HCT116 (cell line): Measurements from ENCODE around the gene CCR6. TPM values are rescaled to one million over a fixed set of nuclear protein-coding genes. Genes with fewer than 3 reads are reported as not detected.

Source experiments
- ATAC-seq: fragments of 200-7000 bp; cut with Tn5 transposase; 2 replicates; pipeline ENCODE4 v1.9.1; 2020; ENCODE audit warnings: mild to moderate bottlenecking, moderate library complexity
- BruUV-seq: library from RNA; stranded (reverse); fragments of 400-500 nt; replicated peaks from 2 replicates; lab custom pipeline; 2021; lab: Mats Ljungman, UMichigan
- CTCF ChIA-PET: fragments of 300-600 bp; sonication (Branson Sonifier 250); formaldehyde crosslinking; loops from one replicate; lab custom pipeline; 2021; ENCODE audit warnings: antibody characterized with exemption; lab: Charles Lee
- POLR2A ChIA-PET: fragments of 300-600, 350-600 bp; sonication (Branson Sonifier 250); formaldehyde crosslinking; loops from one replicate; lab custom pipeline; 2021; ENCODE audit warnings: antibody characterized with exemption; lab: Charles Lee
- RAD21 ChIA-PET, 2 experiments: fragments of 300-600 bp; sonication (Branson Sonifier 250); formaldehyde crosslinking; loops; one replicate each; lab custom pipeline; 2023; ENCODE audit warnings: low total read pairs in 2 of 2; ENCODE audit not compliant: uncharacterized antibody in 2 of 2, unreplicated experiment in 2 of 2, low non-redundant PET in 1 of 2; lab: Charles Lee
- DNase-seq: peaks from one replicate; pipeline ENCODE4 v3.0.0-alpha.2; 2010; ENCODE audit warnings: low read depth, low spot score
- H2AFZ ChIP-seq: fragments of 200-600 bp; shearing (Covaris generic), sonication (generic); 2 replicates; pipeline ENCODE4 v1.6.1; 2017; ENCODE audit warnings: low read depth, mixed run types, mixed read lengths, antibody characterized with exemption, low read length; ENCODE audit not compliant: poor library complexity, severe bottlenecking
- H3K27ac ChIP-seq: 2 replicates; pipeline ENCODE4 v1.5.1; 2012; ENCODE audit warnings: low read depth, low read length
- H3K27me3 ChIP-seq: fragments of 200-600 bp; sonication (generic); 2 replicates; pipeline ENCODE4 v1.6.1; 2016; ENCODE audit warnings: mixed run types, low read length, mixed read lengths; ENCODE audit not compliant: insufficient read depth
- H3K36me3 ChIP-seq, 2 experiments: fragments of 200-500 bp in 1 of 2; fragments of 200-600 bp in 1 of 2; sonication (Bioruptor generic) in 1 of 2; sonication (generic) in 1 of 2; 2 replicates each; pipeline versions ENCODE4 v1.5.1 to v1.6.1; 2014 to 2016; ENCODE audit warnings: low read length in 2 of 2, inconsistent platforms in 1 of 2, mixed read lengths in 1 of 2, mixed run types in 1 of 2; ENCODE audit not compliant: insufficient read depth in 2 of 2, control insufficient read depth in 1 of 2
- H3K4me1 ChIP-seq, 2 experiments: fragments of 200-600 bp in 1 of 2; sonication (generic) in 1 of 2; 2 replicates each; pipeline versions ENCODE4 v1.5.1 to v1.6.1; 2012 to 2017; ENCODE audit warnings: low read length in 2 of 2, inconsistent platforms in 1 of 2, mild to moderate bottlenecking in 1 of 2, mixed read lengths in 1 of 2, mixed run types in 1 of 2, moderate library complexity in 1 of 2; ENCODE audit not compliant: insufficient read depth in 2 of 2, control insufficient read depth in 1 of 2
- H3K4me2 ChIP-seq: fragments of 200-600 bp; sonication (generic); 2 replicates; pipeline ENCODE4 v1.6.1; 2017; ENCODE audit warnings: mixed run types, low read length, mixed read lengths
- H3K4me3 ChIP-seq, 2 experiments: fragments of 200-600 bp in 1 of 2; sonication (generic) in 1 of 2; replicated peaks in 1 of 2; 2 replicates each; pipeline ENCODE4 v1.5.1; 2011 to 2016; ENCODE audit warnings: low read length in 2 of 2, control low read depth in 1 of 2, low read depth in 1 of 2, mild to moderate bottlenecking in 1 of 2, mixed read lengths in 1 of 2, mixed run types in 1 of 2
- H3K79me2 ChIP-seq: fragments of 200-600 bp; sonication (generic); 2 replicates; pipeline ENCODE4 v1.6.1; 2017; ENCODE audit warnings: mild to moderate bottlenecking, mixed run types, low read length, moderate library complexity, mixed read lengths; ENCODE audit not compliant: insufficient read depth
- H3K9ac ChIP-seq: fragments of 200-600 bp; sonication (generic); 2 replicates; pipeline ENCODE4 v1.6.1; 2016; ENCODE audit warnings: low read length, mixed read lengths
- H3K9me2 ChIP-seq: fragments of 200-600 bp; sonication (generic), shearing (Covaris generic); 2 replicates; pipeline ENCODE4 v1.6.1; 2017; ENCODE audit warnings: mixed run types, mild to moderate bottlenecking, moderate library complexity; ENCODE audit not compliant: insufficient read depth
- H3K9me3 ChIP-seq, 2 experiments: fragments of 200-500 bp in 1 of 2; fragments of 200-600 bp in 1 of 2; sonication (Bioruptor generic) in 1 of 2; sonication (generic) in 1 of 2; 2 replicates each; pipeline ENCODE4 v1.6.1; 2014 to 2017; ENCODE audit warnings: low read length in 2 of 2, mixed read lengths in 2 of 2, inconsistent platforms in 1 of 2, low read depth in 1 of 2, mild to moderate bottlenecking in 1 of 2, mixed run types in 1 of 2, moderate library complexity in 1 of 2; ENCODE audit not compliant: control insufficient read depth in 1 of 2, insufficient read depth in 1 of 2
- H4K20me1 ChIP-seq: fragments of 200-600 bp; sonication (generic), shearing (Covaris generic); 2 replicates; pipeline ENCODE4 v1.6.1; 2017; ENCODE audit warnings: mixed run types, mild to moderate bottlenecking, moderate library complexity; ENCODE audit not compliant: insufficient read depth
- CBX3 ChIP-seq: IDR thresholded peaks from 2 replicates; pipeline ENCODE4 v1.6.1; 2012; ENCODE audit warnings: low read depth
- EGR1 ChIP-seq: IDR thresholded peaks from 2 replicates; pipeline ENCODE4 v1.6.1; 2012; ENCODE audit warnings: low read depth
- EZH2 ChIP-seq: fragments of 200-600 bp; sonication (generic); IDR thresholded peaks from 2 replicates; pipeline ENCODE4 v1.6.1; 2017; ENCODE audit warnings: antibody characterized with exemption, mixed run types
- MAX ChIP-seq: IDR thresholded peaks from 2 replicates; pipeline ENCODE4 v1.6.1; 2012
- POLR2A ChIP-seq: IDR thresholded peaks from 2 replicates; pipeline ENCODE4 v1.7.0; 2011; ENCODE audit warnings: borderline replicate concordance; ENCODE audit not compliant: insufficient read depth, insufficient read length; ENCODE audit errors: extremely low read depth
- POLR2AphosphoS5 ChIP-seq: IDR thresholded peaks from 2 replicates; pipeline ENCODE4 v1.6.1; 2011; ENCODE audit warnings: mild to moderate bottlenecking, low read depth, low read length, moderate library complexity
- RAD21 ChIP-seq: IDR thresholded peaks from 2 replicates; pipeline ENCODE4 v1.6.1; 2012; ENCODE audit warnings: low read depth, mild to moderate bottlenecking
- SIN3A ChIP-seq: IDR thresholded peaks from 2 replicates; pipeline ENCODE4 v1.6.1; 2012; ENCODE audit warnings: low read depth
- SP1 ChIP-seq: IDR thresholded peaks from 2 replicates; pipeline ENCODE4 v1.6.1; 2012; ENCODE audit warnings: low read depth
- TCF7L2 ChIP-seq: IDR thresholded peaks from 2 replicates; pipeline ENCODE4 v1.7.0; 2011; ENCODE audit warnings: borderline replicate concordance, inconsistent platforms; ENCODE audit not compliant: insufficient read depth, insufficient read length; ENCODE audit errors: extremely low read depth
- ZBTB33 ChIP-seq: IDR thresholded peaks from 2 replicates; pipeline ENCODE4 v1.6.1; 2011; ENCODE audit warnings: mild to moderate bottlenecking, low read length, moderate library complexity; ENCODE audit not compliant: insufficient replicate concordance; ENCODE audit errors: extremely low read depth
- ZFX ChIP-seq: fragments of 450-650 bp; IDR thresholded peaks from 2 replicates; pipeline ENCODE4 v1.6.1; 2017
- ZNF274 ChIP-seq: fragments of 200-500 bp; sonication (Bioruptor generic); IDR thresholded peaks from 2 replicates; pipeline ENCODE4 v1.6.1; 2014; ENCODE audit warnings: mild to moderate bottlenecking, low read depth, low read length, inconsistent platforms
- intact Hi-C: fragments of 100-400 bp; cut with micrococcal nuclease; formaldehyde crosslinking; loops from 2 replicates; pipeline ENCODE4 v1.10.0; 2022
- total RNA-seq: library from RNA; stranded (reverse); gene quantifications from one replicate; pipeline ENCODE4 v1.2.1, GENCODE V29; 2021; ENCODE audit not compliant: unreplicated experiment
- TF ChIP-seq, protein P1 (sequence below): IDR thresholded peaks from 2 replicates; pipeline ENCODE4 v1.6.1; 2012
- TF ChIP-seq, protein P2 (sequence below): IDR thresholded peaks from 2 replicates; pipeline ENCODE4 v1.6.1; 2012; ENCODE audit warnings: low read depth

CCR6 gene
- total RNA-seq, 1 experiment from 2014 or later = not detected

- TF ChIP-seq, protein P1, sequence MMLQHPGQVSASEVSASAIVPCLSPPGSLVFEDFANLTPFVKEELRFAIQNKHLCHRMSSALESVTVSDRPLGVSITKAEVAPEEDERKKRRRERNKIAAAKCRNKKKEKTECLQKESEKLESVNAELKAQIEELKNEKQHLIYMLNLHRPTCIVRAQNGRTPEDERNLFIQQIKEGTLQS = no peak
- TF ChIP-seq POLR2AphosphoS5 (no peak), TCF7L2 (no peak), ZNF274 (no peak), ZBTB33 (no peak), MAX (no peak), SIN3A (no peak), CBX3 (no peak), ZFX (no peak), POLR2A (no peak), EZH2 (no peak), EGR1 (no peak), RAD21 (no peak), SP1 (no peak)
These were observed 11.3 kb upstream of the CCR6 start (continued) for GRCh38 chr6:167111597-167111996.

DNA sequence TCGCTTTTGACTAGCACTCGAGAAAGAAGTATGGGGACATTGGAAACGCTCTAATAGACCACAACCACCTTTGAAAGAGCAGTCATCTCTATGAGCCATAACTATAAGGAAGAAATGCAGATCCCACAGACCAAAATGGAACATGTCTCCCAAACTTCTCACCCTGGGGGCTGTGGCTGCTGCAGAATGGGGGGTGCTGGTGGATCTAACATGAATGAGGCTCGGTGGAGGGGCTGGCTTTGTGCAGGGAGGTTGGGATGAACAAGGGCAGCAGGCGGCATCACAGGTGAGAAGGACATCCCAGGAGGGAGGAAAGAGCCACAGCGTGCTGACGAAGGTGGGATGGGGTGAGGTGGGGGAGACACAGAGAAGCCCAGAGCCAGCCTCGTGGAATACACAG is 10.5 kb upstream of the CCR6 start:
- H4K20me1 ChIP-seq = no peaks in the 10 kb centered on the region
- POLR2A ChIA-PET = no interaction called here
- no peak overlapping the region for H3K4me3 ChIP-seq
- DNase-seq = no peak
- H3K9me2 ChIP-seq = no peaks in the 10 kb centered on the region
- no peak overlapping the region for H3K27ac ChIP-seq
- intact Hi-C loops = no loop called here
- H3K9me3 ChIP-seq = no peaks in the 10 kb centered on the region
- H3K9ac ChIP-seq = no peak overlapping the region
- no peak overlapping the region for H2AFZ ChIP-seq
- H3K4me2 ChIP-seq = no peak overlapping the region
- no peaks in the 10 kb centered on the region for H3K4me1 ChIP-seq
- H3K36me3 ChIP-seq = no peaks in the 10 kb centered on the region
- ATAC-seq = no peak
- no peaks in the 10 kb centered on the region for H3K79me2 ChIP-seq
- CTCF ChIA-PET = no interaction called here
- RAD21 ChIA-PET = no interaction called here
- BruUV-seq = no TSS peak
- no peak for TF ChIP-seq MAX
- TF ChIP-seq, protein P1 = no peak
- TF ChIP-seq CBX3 = no peak
- no peak for TF ChIP-seq ZBTB33
- no peak for TF ChIP-seq TCF7L2
- no peak for TF ChIP-seq POLR2A
- TF ChIP-seq, protein P2, sequence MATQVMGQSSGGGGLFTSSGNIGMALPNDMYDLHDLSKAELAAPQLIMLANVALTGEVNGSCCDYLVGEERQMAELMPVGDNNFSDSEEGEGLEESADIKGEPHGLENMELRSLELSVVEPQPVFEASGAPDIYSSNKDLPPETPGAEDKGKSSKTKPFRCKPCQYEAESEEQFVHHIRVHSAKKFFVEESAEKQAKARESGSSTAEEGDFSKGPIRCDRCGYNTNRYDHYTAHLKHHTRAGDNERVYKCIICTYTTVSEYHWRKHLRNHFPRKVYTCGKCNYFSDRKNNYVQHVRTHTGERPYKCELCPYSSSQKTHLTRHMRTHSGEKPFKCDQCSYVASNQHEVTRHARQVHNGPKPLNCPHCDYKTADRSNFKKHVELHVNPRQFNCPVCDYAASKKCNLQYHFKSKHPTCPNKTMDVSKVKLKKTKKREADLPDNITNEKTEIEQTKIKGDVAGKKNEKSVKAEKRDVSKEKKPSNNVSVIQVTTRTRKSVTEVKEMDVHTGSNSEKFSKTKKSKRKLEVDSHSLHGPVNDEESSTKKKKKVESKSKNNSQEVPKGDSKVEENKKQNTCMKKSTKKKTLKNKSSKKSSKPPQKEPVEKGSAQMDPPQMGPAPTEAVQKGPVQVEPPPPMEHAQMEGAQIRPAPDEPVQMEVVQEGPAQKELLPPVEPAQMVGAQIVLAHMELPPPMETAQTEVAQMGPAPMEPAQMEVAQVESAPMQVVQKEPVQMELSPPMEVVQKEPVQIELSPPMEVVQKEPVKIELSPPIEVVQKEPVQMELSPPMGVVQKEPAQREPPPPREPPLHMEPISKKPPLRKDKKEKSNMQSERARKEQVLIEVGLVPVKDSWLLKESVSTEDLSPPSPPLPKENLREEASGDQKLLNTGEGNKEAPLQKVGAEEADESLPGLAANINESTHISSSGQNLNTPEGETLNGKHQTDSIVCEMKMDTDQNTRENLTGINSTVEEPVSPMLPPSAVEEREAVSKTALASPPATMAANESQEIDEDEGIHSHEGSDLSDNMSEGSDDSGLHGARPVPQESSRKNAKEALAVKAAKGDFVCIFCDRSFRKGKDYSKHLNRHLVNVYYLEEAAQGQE = no peak
- peaks cover 6% of the 10 kb centered on the region; the same call in 1 of the 2 replicates for H3K27me3 ChIP-seq
